ENCODE measurements around the gene NDEL1.
"Not testable (repeated sequence)": the region's sequence is repeated elsewhere in the genome, so short reads cannot be mapped to it uniquely, and the experiment has no call there.

NDEL1 gene

GRCh38 chr17:8393470-8394231 lies 42.0 kb upstream of the NDEL1 start:
- 0 out of 2 replicates have a peak overlapping the region, but pooled peaks have one; percentile 38 for H2AFZ ChIP-seq (ENCODE audit: low read length)
- H3F3A ChIP-seq (ENCODE audit: insufficient read depth, low read length) = no peaks in the 10 kb centered on the region
- no peaks in the 10 kb centered on the region for H3K9me2 ChIP-seq (ENCODE audit: low read depth, low read length)
- H4K20me1 ChIP-seq (ENCODE audit: insufficient read depth, low read length) = no peaks in the 10 kb centered on the region
- H3K4me1 ChIP-seq (ENCODE audit: insufficient read depth, low read length, severe bottlenecking) = peaks cover 9% of the 10 kb centered on the region
- H3K4me2 ChIP-seq (ENCODE audit: low read length) = peak overlapping the region; percentile 10; the same call in 1 of the 2 replicates
- H3K27ac ChIP-seq (ENCODE audit: low read depth, low read length, poor library complexity, severe bottlenecking) = no peak overlapping the region
- TF ChIP-seq CTCF (IDR thresholded peaks at IDR 0.05; ENCODE audit: low read length) = no peak
- TF ChIP-seq EZH2 (IDR thresholded peaks at IDR 0.05; ENCODE audit: borderline replicate concordance, low read length) = no peak
- H3K9me3 ChIP-seq (ENCODE audit: low read length) = no peaks in the 10 kb centered on the region
- no peak overlapping the region for H3K9ac ChIP-seq (ENCODE audit: low read length)
- no peaks in the 10 kb centered on the region for H3K36me3 ChIP-seq (ENCODE audit: insufficient read depth, low read length)
- no peak overlapping the region for H3K4me3 ChIP-seq (ENCODE audit: low read depth, low read length, poor library complexity, severe bottlenecking)
- no peaks in the 10 kb centered on the region for H3K79me2 ChIP-seq (ENCODE audit: insufficient read depth, low read length)
- H3K27me3 ChIP-seq (ENCODE audit: insufficient read depth, low read length) = no peaks in the 10 kb centered on the region

GRCh38 chr17:8394497-8394896 lies 41.2 kb upstream of the NDEL1 start:
- not testable (repeated sequence) for H3K9ac ChIP-seq (ENCODE audit: low read length); H3K4me2 ChIP-seq (ENCODE audit: low read length); H3K9me3 ChIP-seq (ENCODE audit: low read length); H4K20me1 ChIP-seq (ENCODE audit: insufficient read depth, low read length); H3K36me3 ChIP-seq (ENCODE audit: insufficient read depth, low read length); H3K27ac ChIP-seq (ENCODE audit: low read depth, low read length, poor library complexity, severe bottlenecking); H3K4me3 ChIP-seq (ENCODE audit: low read depth, low read length, poor library complexity, severe bottlenecking); H2AFZ ChIP-seq (ENCODE audit: low read length); H3K79me2 ChIP-seq (ENCODE audit: insufficient read depth, low read length); H3K9me2 ChIP-seq (ENCODE audit: low read depth, low read length); H3K27me3 ChIP-seq (ENCODE audit: insufficient read depth, low read length); H3K4me1 ChIP-seq (ENCODE audit: insufficient read depth, low read length, severe bottlenecking); H3F3A ChIP-seq (ENCODE audit: insufficient read depth, low read length)

GRCh38 chr17:8397636-8398035 lies 38.0 kb upstream of the NDEL1 start, which contains the start of gene RNF222:
TSS of gene RNF222 (minus strand) at chr17:8397827. CDS start at chr17:8393461, 4,366 bp downstream.
- Histone ChIP-seq H3K4me1 (ENCODE audit: insufficient read depth, low read length, severe bottlenecking) (peaks cover 9% of the 10 kb centered on the region), H2AFZ (ENCODE audit: low read length) (no peak within 1 kb of the TSS)

More at GRCh38 chr17:8397636-8398035, 38.0 kb upstream of the NDEL1 start, which contains the start of gene RNF222:
- Histone ChIP-seq H3F3A (ENCODE audit: insufficient read depth, low read length) (no peaks in the 10 kb centered on the region), H3K9me3 (ENCODE audit: low read length) (no peaks in the 10 kb centered on the region), H3K4me2 (ENCODE audit: low read length) (no peak within 1 kb of the TSS), H3K9ac (ENCODE audit: low read length) (no peak within 1 kb of the TSS), H3K27me3 (ENCODE audit: insufficient read depth, low read length) (no peaks in the 10 kb centered on the region), H4K20me1 (ENCODE audit: insufficient read depth, low read length) (no peaks in the 10 kb centered on the region), H3K27ac (ENCODE audit: low read depth, low read length, poor library complexity, severe bottlenecking) (no peak within 1 kb of the TSS), H3K36me3 (ENCODE audit: insufficient read depth, low read length) (no peaks in the 10 kb centered on the region), H3K4me3 (ENCODE audit: low read depth, low read length, poor library complexity, severe bottlenecking) (no peak within 1 kb of the TSS), H3K79me2 (ENCODE audit: insufficient read depth, low read length) (no peaks in the 10 kb centered on the region), H3K9me2 (ENCODE audit: low read depth, low read length) (no peaks in the 10 kb centered on the region)
- no peak for TF ChIP-seq CTCF (IDR thresholded peaks at IDR 0.05; ENCODE audit: low read length)
- TF ChIP-seq EZH2 (IDR thresholded peaks at IDR 0.05; ENCODE audit: borderline replicate concordance, low read length) = no peak
